GM15510 (cell line): ENCODE measurements around the gene LZIC.

Experiments used
- POLR2A ChIP-seq: IDR thresholded peaks from 3 replicates; pipeline ENCODE4 v1.6.1; 2011; ENCODE audit warnings: borderline replicate concordance; ENCODE audit not compliant: insufficient read length; ENCODE audit errors: extremely low read depth

LZIC gene

GRCh38 chr1:9901148-9902059, 41.8 kb downstream of the LZIC start:
- no peak for TF ChIP-seq POLR2A

- no peak for TF ChIP-seq POLR2A
Measured at GRCh38 chr1:9900142-9901043, 42.8 kb downstream of the LZIC start.

GRCh38 chr1:9894115-9894514, 49.1 kb downstream of the LZIC start:
- TF ChIP-seq POLR2A: no peak

GRCh38 chr1:9892563-9893528, 50.3 kb downstream of the LZIC start:
- TF ChIP-seq POLR2A: no peak

GRCh38 chr1:9891207-9891606, 52.0 kb downstream of the LZIC start:
- TF ChIP-seq POLR2A: no peak

GRCh38 chr1:9890224-9890731, 52.9 kb downstream of the LZIC start:
- TF ChIP-seq POLR2A: no peak

GRCh38 chr1:9889411-9889810, 53.8 kb downstream of the LZIC start:
- no peak for TF ChIP-seq POLR2A

GRCh38 chr1:9888886-9889285, 54.3 kb downstream of the LZIC start:
- TF ChIP-seq POLR2A: no peak

- no peak for TF ChIP-seq POLR2A
Measured at GRCh38 chr1:9887070-9887469, 56.1 kb downstream of the LZIC start.

- TF ChIP-seq POLR2A: no peak
Measured at GRCh38 chr1:9886092-9886742, 57.0 kb downstream of the LZIC start.

- no peak for TF ChIP-seq POLR2A
Measured at GRCh38 chr1:9884805-9885204, 58.4 kb downstream of the LZIC start.

- TF ChIP-seq POLR2A: no peak
Measured at GRCh38 chr1:9883585-9884449, 59.4 kb downstream of the LZIC start.

GRCh38 chr1:9882945-9883303, 60.3 kb downstream of the LZIC start:
- TF ChIP-seq POLR2A: no peak
